Activated T-cell treated with anti-CD3 and anti-CD28 coated beads, Interleukin-2, amount 50 U/mL, for 24 hours (primary cell): ENCODE results near the gene ARIH2.
"Not testable (repeated sequence)": the region's sequence is repeated elsewhere in the genome, so short reads cannot be mapped to it uniquely, and the experiment has no call there.

Source experiments
- DNase-seq: peaks from one replicate; pipeline ENCODE4 v3.0.0-alpha.2; 2020
- H3K27ac Mint-ChIP-seq: 2 replicates; pipeline ENCODE4 v1.8.0; 2020; ENCODE audit warnings: mild to moderate bottlenecking, mixed read lengths
- H3K27me3 Mint-ChIP-seq: 2 replicates; pipeline ENCODE4 v1.8.0; 2020; ENCODE audit warnings: mixed read lengths
- H3K36me3 Mint-ChIP-seq: 2 replicates; pipeline ENCODE4 v1.8.0; 2020; ENCODE audit warnings: low read depth, mixed read lengths
- H3K4me1 Mint-ChIP-seq: 2 replicates; pipeline ENCODE4 v1.8.0; 2020; ENCODE audit warnings: low read depth, mixed read lengths
- H3K4me3 Mint-ChIP-seq: 2 replicates; pipeline ENCODE4 v1.8.0; 2020; ENCODE audit warnings: mild to moderate bottlenecking, moderate library complexity, mixed read lengths
- H3K9me3 Mint-ChIP-seq: 2 replicates; pipeline ENCODE4 v1.8.0; 2020; ENCODE audit warnings: mixed read lengths

Gene ARIH2

GRCh38 chr3:48907026-48907425 lies 11.6 kb upstream of the ARIH2 start:
- not testable (repeated sequence) for H3K27me3 Mint-ChIP-seq, H3K4me3 Mint-ChIP-seq, DNase-seq, H3K4me1 Mint-ChIP-seq, H3K9me3 Mint-ChIP-seq, H3K36me3 Mint-ChIP-seq, H3K27ac Mint-ChIP-seq

DNA sequence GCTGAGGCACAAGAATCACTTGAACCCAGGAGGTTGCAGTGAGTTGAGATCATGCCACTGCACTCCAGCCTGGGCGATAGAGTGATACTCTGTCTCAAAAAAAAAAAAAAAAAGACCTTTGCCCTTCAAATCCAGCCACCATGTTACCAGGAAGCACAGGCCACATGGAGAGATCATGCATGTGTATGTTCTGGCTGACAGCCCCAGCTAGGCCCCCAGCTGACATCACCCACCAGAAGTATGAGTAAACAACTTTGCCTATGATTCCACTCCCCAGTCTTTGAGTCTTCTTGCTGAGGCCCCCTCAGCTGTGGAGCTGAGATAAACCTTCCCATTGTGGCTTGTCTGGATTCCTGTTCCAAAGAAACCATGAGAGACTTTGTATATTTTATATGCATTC lies 3.3 kb upstream of the ARIH2 start:
- DNase-seq: no peak
- H3K9me3 Mint-ChIP-seq: no peaks in the 10 kb centered on the region
- no peaks in the 10 kb centered on the region for H3K27me3 Mint-ChIP-seq
- H3K4me1 Mint-ChIP-seq: peaks cover 25% of the 10 kb centered on the region
- peaks cover 20% of the 10 kb centered on the region for H3K36me3 Mint-ChIP-seq
- peak overlapping the region; percentile 82 for H3K27ac Mint-ChIP-seq
- no peak overlapping the region for H3K4me3 Mint-ChIP-seq

DNA sequence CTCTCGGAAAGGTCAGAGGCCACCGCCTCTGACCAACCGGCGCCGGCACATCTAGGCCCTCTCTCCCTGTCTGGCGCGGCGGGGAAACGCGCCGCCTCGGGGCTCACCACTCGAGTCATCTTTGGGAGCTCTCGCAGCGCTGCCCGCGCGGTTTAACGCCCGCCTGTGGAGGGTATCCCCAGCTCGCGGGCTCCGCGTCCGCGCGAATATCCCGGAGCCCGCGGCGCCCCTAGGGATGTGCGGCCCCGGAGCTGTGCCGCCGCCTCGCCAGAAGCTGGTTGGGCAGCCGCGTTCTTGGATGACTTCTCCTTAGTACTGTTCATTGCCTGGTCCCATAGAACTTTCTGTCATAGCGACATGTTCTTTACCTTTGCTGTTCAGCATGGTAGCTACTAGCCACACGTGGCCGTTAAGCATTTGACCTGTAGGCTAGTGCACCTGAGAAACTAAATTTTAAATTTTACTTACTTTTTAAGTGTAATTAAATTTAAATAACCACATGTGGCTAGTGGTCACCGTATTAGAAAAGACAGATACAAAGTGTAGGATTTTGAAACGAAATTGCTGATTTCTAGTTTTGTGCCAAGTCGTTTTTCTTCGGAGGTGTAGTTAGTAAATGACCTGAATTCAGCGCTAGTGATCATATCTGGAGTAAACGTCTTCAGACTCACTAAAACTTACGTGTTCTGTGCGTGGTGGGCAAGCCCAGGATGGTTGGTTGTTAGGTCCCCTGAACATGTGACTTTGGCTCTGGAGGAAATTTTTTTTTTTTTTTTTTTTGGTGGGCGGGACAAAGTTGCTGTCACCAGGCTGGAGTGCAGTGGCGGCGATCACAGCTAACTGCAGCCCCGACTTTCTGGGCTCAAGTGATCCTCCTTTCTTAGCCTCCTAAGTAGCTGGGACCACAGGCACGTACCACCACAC lies 835 bp downstream of the ARIH2 start:
- Mint-ChIP-seq H3K4me3 (peak overlapping the region; percentile 98), H3K36me3 (peaks cover 47% of the 10 kb centered on the region), H3K9me3 (no peaks in the 10 kb centered on the region), H3K27me3 (no peaks in the 10 kb centered on the region), H3K4me1 (peaks cover 31% of the 10 kb centered on the region), H3K27ac (peak overlapping the region; percentile 100)
- DNase-seq: peak; percentile 58

DNA sequence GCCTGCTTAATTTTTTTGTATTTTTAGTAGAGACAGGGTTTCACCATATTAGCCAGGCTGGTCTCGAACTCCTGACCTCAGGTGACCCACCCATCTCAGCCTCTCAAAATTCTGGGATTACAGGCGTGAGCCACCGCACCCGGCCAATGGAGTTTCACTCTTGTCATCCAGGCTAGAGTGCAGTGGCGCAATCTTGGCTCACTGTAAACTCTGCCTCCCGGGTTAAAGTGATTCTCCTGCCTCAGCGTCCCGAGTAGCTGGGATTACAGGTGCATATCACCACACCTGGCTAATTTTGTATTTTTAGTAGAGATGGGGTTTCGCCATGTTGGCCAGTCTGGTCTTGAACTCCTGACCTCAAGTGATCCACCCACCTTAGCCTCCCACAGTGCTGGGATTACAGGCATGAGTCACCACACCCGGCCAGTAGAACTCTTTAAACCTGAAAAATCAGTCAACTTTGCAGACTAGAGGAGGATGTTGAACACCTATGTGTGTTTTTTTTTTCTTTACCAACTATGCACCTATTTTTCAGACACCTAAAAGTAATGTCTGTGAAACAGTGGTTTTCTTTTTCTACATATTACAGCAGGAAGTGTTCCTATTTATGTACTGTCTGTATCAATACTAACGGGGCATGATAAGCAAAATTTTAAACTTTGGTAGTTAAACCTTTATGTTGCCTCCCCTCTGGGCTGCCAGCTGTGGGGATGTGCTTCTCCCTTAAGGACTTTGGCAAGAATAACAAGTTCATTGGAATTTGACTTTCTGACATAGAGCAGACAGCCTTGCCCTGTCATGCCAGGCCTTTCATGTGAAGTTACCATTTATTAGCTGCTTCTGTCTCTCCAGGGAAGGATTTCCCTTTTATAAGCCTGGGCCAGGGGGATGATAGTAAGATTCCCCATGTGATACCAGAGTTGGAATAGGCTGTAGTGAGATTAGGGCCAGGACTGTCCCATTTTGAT lies 8.1 kb downstream of the ARIH2 start:
- Mint-ChIP-seq H3K9me3 (no peaks in the 10 kb centered on the region), H3K4me3 (peak overlapping the region; percentile 60), H3K27ac (peak overlapping the region; percentile 89), H3K36me3 (peaks cover 90% of the 10 kb centered on the region), H3K4me1 (peaks cover 69% of the 10 kb centered on the region), H3K27me3 (no peaks in the 10 kb centered on the region)
- DNase-seq: no peak

DNA sequence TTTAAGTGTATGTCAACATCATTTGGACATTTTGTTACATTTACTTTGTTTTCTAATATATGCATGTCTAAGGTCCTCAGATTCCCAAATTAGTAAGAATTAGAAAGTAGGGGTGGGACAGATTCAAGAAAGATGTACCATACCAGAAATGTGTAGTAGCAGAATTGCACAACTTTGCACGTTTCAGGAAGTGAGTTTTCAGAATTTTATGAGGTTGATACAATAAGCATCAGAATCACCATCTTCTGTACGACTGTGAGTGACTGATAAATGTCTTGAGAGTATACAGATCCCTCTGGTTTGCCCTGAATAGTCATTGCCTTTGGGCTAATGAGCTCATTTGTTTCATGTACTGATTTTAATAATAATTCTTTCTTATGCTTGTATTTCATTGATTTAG lies 9.3 kb downstream of the ARIH2 start:
- H3K27me3 Mint-ChIP-seq: no peaks in the 10 kb centered on the region
- peaks cover 75% of the 10 kb centered on the region for H3K4me1 Mint-ChIP-seq
- H3K36me3 Mint-ChIP-seq: peaks cover 92% of the 10 kb centered on the region
- H3K4me3 Mint-ChIP-seq: peak overlapping the region; percentile 60
- H3K9me3 Mint-ChIP-seq: no peaks in the 10 kb centered on the region
- peak overlapping the region; percentile 89 for H3K27ac Mint-ChIP-seq
- DNase-seq: no peak

DNA sequence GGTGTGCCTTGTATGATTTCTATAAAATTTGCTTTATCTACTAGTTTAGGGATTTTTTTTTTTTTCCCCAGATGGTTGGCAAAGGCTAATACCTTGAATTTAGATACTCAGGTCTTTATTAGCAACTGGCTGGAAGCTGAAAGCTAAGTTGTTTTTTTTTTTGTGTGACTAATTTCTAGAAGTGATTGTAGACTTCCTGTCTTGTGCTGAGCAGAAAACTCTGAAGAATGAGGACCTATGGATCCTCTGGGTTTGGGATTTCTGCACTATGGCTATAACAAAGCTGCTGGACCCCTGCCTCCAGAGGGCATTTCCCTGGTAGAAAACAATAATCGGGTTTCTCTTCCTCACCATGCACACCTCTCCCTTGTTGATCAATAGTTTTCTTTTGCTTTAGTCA lies 10.0 kb downstream of the ARIH2 start:
- Mint-ChIP-seq H3K9me3 (no peaks in the 10 kb centered on the region), H3K27me3 (no peaks in the 10 kb centered on the region), H3K4me1 (peaks cover 76% of the 10 kb centered on the region), H3K36me3 (peaks cover 94% of the 10 kb centered on the region), H3K27ac (peak overlapping the region; percentile 89), H3K4me3 (peak overlapping the region; percentile 60)
- DNase-seq: no peak

GRCh38 chr3:48929358-48930035 lies 10.9 kb downstream of the ARIH2 start:
- Mint-ChIP-seq H3K36me3 (peaks cover 95% of the 10 kb centered on the region), H3K4me1 (peaks cover 80% of the 10 kb centered on the region), H3K27me3 (no peaks in the 10 kb centered on the region), H3K4me3 (peak overlapping the region; percentile 60), H3K27ac (peak overlapping the region; percentile 89), H3K9me3 (no peaks in the 10 kb centered on the region)
- DNase-seq: no peak

- no peaks in the 10 kb centered on the region for H3K27me3 Mint-ChIP-seq
- no peak for DNase-seq
- H3K36me3 Mint-ChIP-seq: peaks cover 95% of the 10 kb centered on the region
- peak overlapping the region; percentile 55 for H3K27ac Mint-ChIP-seq
- H3K9me3 Mint-ChIP-seq: no peaks in the 10 kb centered on the region
- H3K4me1 Mint-ChIP-seq: peaks cover 86% of the 10 kb centered on the region
- H3K4me3 Mint-ChIP-seq: no peak overlapping the region
Measured at GRCh38 chr3:48930590-48930989, 11.9 kb downstream of the ARIH2 start.

- H3K4me3 Mint-ChIP-seq: no peak overlapping the region
- H3K27me3 Mint-ChIP-seq: no peaks in the 10 kb centered on the region
- H3K36me3 Mint-ChIP-seq: peaks cover 95% of the 10 kb centered on the region
- no peak for DNase-seq
- H3K27ac Mint-ChIP-seq: peak overlapping the region; percentile 85
- no peaks in the 10 kb centered on the region for H3K9me3 Mint-ChIP-seq
- H3K4me1 Mint-ChIP-seq: peaks cover 80% of the 10 kb centered on the region
Measured at GRCh38 chr3:48931944-48932580, 13.4 kb downstream of the ARIH2 start.

DNA sequence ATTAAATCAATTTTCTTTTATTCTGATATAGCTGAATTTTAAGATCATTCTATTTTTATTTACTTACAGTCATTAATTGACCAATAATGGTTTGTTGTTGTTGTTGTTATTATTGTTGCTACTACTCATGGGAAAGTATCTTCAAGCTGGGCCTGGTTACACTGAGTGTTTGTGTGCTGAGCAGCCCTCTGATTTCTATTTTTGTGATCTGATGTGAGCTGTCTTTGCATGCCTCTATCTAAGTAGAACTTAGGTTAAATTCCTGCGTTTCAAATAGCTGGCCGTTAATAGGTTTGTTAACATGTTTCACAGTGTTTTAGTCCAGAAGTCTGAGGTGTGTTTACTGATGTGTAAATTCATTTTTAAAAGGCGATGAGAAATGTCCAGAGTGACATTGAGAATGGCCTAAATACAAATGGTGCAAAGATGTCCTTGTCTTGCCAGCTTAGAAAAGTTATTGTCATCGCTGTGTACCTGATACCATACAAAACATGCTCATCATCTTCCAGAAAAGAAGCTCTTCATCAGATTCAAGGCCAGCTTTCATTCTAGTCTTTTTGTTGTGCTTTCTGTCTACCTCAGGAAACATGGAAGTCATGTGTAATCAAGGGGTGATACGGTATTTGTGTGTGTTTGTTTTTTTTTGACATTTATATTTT lies 15.8 kb downstream of the ARIH2 start:
- DNase-seq: no peak
- Mint-ChIP-seq H3K27ac (no peak overlapping the region), H3K27me3 (no peaks in the 10 kb centered on the region), H3K36me3 (peaks cover 91% of the 10 kb centered on the region), H3K4me1 (peaks cover 70% of the 10 kb centered on the region), H3K9me3 (no peaks in the 10 kb centered on the region), H3K4me3 (no peak overlapping the region)

GRCh38 chr3:48935530-48935929 lies 16.9 kb downstream of the ARIH2 start:
- no peak for DNase-seq
- Mint-ChIP-seq H3K27me3 (no peaks in the 10 kb centered on the region), H3K4me3 (no peak overlapping the region), H3K9me3 (no peaks in the 10 kb centered on the region), H3K36me3 (peaks cover 82% of the 10 kb centered on the region), H3K27ac (peak overlapping the region; percentile 31), H3K4me1 (peaks cover 61% of the 10 kb centered on the region)

DNA sequence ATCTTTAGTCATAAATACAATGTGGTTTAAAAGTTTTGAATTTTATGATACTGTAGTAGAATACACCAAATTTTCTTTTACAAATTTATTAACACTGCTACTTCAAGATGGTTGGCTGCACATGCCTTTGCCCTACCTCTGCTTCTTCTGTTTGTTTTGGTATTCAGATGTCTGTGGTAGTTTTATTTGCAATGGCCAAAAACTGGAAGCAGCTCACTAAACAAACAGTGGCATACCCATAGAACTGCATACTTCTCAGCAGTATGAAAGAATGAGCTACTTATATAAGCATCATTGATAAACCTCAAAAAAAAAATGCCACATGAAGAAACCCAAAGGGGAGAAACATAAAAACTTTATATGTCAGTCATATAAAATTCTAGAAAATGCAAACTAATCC lies 19.5 kb downstream of the ARIH2 start:
- Mint-ChIP-seq H3K4me1 (peaks cover 48% of the 10 kb centered on the region), H3K4me3 (no peak overlapping the region), H3K9me3 (no peaks in the 10 kb centered on the region)

GRCh38 chr3:48938689-48939088 lies 20.0 kb downstream of the ARIH2 start:
- peaks cover 50% of the 10 kb centered on the region for H3K4me1 Mint-ChIP-seq
- no peak for DNase-seq
- no peak overlapping the region for H3K4me3 Mint-ChIP-seq
- no peaks in the 10 kb centered on the region for H3K9me3 Mint-ChIP-seq
- H3K27me3 Mint-ChIP-seq: no peaks in the 10 kb centered on the region
- peak overlapping the region; percentile 35 for H3K27ac Mint-ChIP-seq
- H3K36me3 Mint-ChIP-seq: peaks cover 75% of the 10 kb centered on the region

More for the DNA sequence above, 19.5 kb downstream of the ARIH2 start:
- peaks cover 75% of the 10 kb centered on the region for H3K36me3 Mint-ChIP-seq
- H3K27ac Mint-ChIP-seq: peak overlapping the region; percentile 35
- no peaks in the 10 kb centered on the region for H3K27me3 Mint-ChIP-seq
- DNase-seq: no peak
